GM19099 (cell line): ENCODE data around the gene TMEM178B.

Experiments used
- POLR2A ChIP-seq: IDR thresholded peaks from 3 replicates; pipeline ENCODE4 v1.6.1; 2011; ENCODE audit warnings: low read depth; ENCODE audit not compliant: insufficient read length; ENCODE audit errors: extremely low read depth

TMEM178B gene

GRCh38 chr7:141466151-141466904 is 392.5 kb downstream of the TMEM178B start:
- no peak for TF ChIP-seq POLR2A

- no peak for TF ChIP-seq POLR2A
Measured at GRCh38 chr7:141468341-141468740, 394.5 kb downstream of the TMEM178B start.

GRCh38 chr7:141475679-141476078 is 401.8 kb downstream of the TMEM178B start:
- TF ChIP-seq POLR2A = no peak

GRCh38 chr7:141477865-141478264 is 404.0 kb downstream of the TMEM178B start:
- TF ChIP-seq POLR2A = no peak

- no peak for TF ChIP-seq POLR2A
Measured at GRCh38 chr7:141478845-141479244, 405.0 kb downstream of the TMEM178B start.

DNA sequence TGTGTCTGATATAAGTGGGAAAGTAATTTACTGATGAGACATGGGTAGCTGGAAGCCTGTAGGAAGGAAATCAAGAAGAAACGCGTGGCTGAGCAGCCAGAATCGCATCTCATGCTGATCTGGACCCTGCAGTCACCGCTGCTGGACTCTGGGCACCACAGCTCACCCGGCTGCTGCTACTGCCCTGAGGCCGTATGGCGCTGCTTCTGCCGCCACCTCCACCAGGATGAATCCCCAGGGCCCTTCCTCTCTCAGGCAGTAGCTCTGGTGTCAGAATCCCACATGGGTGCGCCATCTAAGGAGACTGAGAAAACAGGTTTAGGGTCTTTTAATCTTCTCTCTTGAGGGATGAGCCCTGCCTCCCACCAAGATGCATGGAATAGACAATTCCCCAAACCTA is 407.1 kb downstream of the TMEM178B start:
- no peak for TF ChIP-seq POLR2A

DNA sequence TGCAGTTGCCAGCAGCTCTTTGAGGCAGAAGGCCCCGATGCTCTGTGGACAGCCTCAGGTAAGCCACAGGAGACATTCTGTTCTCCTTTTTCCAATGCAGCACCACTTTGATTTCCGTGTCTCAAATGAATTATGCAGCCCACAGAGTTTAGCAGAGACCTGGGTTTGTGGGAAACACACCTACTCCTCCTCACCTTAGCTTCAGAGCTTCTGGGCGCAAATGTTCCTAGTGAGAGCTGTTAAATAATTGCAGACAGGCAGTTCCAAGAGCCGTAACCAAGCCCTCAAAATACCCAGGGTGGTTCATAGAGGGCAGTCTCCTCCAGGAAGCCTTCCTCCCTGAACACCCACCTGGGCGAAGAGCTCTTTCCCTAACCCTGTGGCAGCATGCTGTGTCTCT is 408.1 kb downstream of the TMEM178B start:
- TF ChIP-seq POLR2A = no peak

DNA sequence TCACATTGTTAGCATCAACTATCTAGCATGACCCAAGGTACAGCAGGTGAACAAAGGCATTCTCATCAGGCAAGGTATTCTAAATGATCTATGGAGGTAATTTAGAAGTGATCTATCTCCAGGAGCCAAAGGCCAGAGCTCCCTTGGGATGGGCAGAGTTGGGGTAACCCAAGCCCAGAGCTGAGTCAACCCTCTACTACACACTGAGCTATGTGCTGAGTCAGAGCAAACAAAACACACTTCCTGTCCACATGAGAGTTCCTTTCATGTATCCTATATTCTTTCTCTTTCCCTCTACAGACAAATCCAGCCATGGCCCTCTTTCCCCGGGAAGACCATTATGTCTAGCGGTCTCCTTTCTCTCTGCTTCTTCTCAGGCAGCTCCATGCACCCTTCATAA is 409.2 kb downstream of the TMEM178B start:
- no peak for TF ChIP-seq POLR2A

- no peak for TF ChIP-seq POLR2A
Measured at GRCh38 chr7:141484907-141485306, 411.0 kb downstream of the TMEM178B start.

GRCh38 chr7:141486959-141487358 is 413.1 kb downstream of the TMEM178B start:
- TF ChIP-seq POLR2A = no peak

GRCh38 chr7:141490474-141490873 is 416.6 kb downstream of the TMEM178B start:
- no peak for TF ChIP-seq POLR2A

- no peak for TF ChIP-seq POLR2A
Measured at GRCh38 chr7:141495057-141495456, 421.2 kb downstream of the TMEM178B start.

- TF ChIP-seq POLR2A = no peak
Measured at GRCh38 chr7:141497391-141497790, 423.5 kb downstream of the TMEM178B start.

DNA sequence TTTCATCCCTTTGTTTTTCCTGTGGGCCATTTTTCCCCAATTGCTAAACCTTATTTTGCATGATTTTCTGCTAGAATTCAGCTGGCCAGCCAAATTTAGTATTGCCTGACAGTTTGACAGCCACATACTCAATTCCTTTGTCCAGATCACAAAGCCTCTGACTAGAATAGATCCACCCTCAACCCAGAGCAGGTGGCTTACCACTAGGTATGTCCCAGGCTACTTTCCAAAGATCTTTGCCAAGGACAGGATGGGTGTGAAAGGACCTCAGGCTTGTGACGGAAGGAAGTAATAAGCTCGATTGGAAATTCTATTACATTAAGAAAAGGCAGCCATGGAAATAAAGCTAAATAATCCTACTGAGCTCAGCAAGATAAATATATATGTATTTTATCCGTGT is 426.7 kb downstream of the TMEM178B start:
- no peak for TF ChIP-seq POLR2A

GRCh38 chr7:141501451-141501850 is 427.6 kb downstream of the TMEM178B start:
- no peak for TF ChIP-seq POLR2A

GRCh38 chr7:141511316-141511675 is 437.4 kb downstream of the TMEM178B start:
- TF ChIP-seq POLR2A = no peak
